HCT116 (cell line): ENCODE results near the gene SPEF2. TPM values are rescaled to one million over a fixed set of nuclear protein-coding genes. Genes with fewer than 3 reads are reported as not detected.

Experiments
- ATAC-seq: fragments of 200-7000 bp; cut with Tn5 transposase; 2 replicates; pipeline ENCODE4 v1.9.1; 2020; ENCODE audit warnings: mild to moderate bottlenecking, moderate library complexity
- BruUV-seq: library from RNA; stranded (reverse); fragments of 400-500 nt; replicated peaks from 2 replicates; lab custom pipeline; 2021; lab: Mats Ljungman, UMichigan
- CTCF ChIA-PET: fragments of 300-600 bp; sonication (Branson Sonifier 250); formaldehyde crosslinking; loops from one replicate; lab custom pipeline; 2021; ENCODE audit warnings: antibody characterized with exemption; lab: Charles Lee
- POLR2A ChIA-PET: fragments of 300-600, 350-600 bp; sonication (Branson Sonifier 250); formaldehyde crosslinking; loops from one replicate; lab custom pipeline; 2021; ENCODE audit warnings: antibody characterized with exemption; lab: Charles Lee
- RAD21 ChIA-PET, 2 experiments: fragments of 300-600 bp; sonication (Branson Sonifier 250); formaldehyde crosslinking; loops; one replicate each; lab custom pipeline; 2023; ENCODE audit warnings: low total read pairs in 2 of 2; ENCODE audit not compliant: uncharacterized antibody in 2 of 2, unreplicated experiment in 2 of 2, low non-redundant PET in 1 of 2; lab: Charles Lee
- DNase-seq: peaks from one replicate; pipeline ENCODE4 v3.0.0-alpha.2; 2010; ENCODE audit warnings: low read depth, low spot score
- H2AFZ ChIP-seq: fragments of 200-600 bp; shearing (Covaris generic), sonication (generic); 2 replicates; pipeline ENCODE4 v1.6.1; 2017; ENCODE audit warnings: low read depth, mixed run types, mixed read lengths, antibody characterized with exemption, low read length; ENCODE audit not compliant: poor library complexity, severe bottlenecking
- H3K27ac ChIP-seq: 2 replicates; pipeline ENCODE4 v1.5.1; 2012; ENCODE audit warnings: low read depth, low read length
- H3K27me3 ChIP-seq: fragments of 200-600 bp; sonication (generic); 2 replicates; pipeline ENCODE4 v1.6.1; 2016; ENCODE audit warnings: mixed run types, low read length, mixed read lengths; ENCODE audit not compliant: insufficient read depth
- H3K36me3 ChIP-seq, 2 experiments: fragments of 200-500 bp in 1 of 2; fragments of 200-600 bp in 1 of 2; sonication (Bioruptor generic) in 1 of 2; sonication (generic) in 1 of 2; 2 replicates each; pipeline versions ENCODE4 v1.5.1 to v1.6.1; 2014 to 2016; ENCODE audit warnings: low read length in 2 of 2, inconsistent platforms in 1 of 2, mixed read lengths in 1 of 2, mixed run types in 1 of 2; ENCODE audit not compliant: insufficient read depth in 2 of 2, control insufficient read depth in 1 of 2
- H3K4me1 ChIP-seq, 2 experiments: fragments of 200-600 bp in 1 of 2; sonication (generic) in 1 of 2; 2 replicates each; pipeline versions ENCODE4 v1.5.1 to v1.6.1; 2012 to 2017; ENCODE audit warnings: low read length in 2 of 2, inconsistent platforms in 1 of 2, mild to moderate bottlenecking in 1 of 2, mixed read lengths in 1 of 2, mixed run types in 1 of 2, moderate library complexity in 1 of 2; ENCODE audit not compliant: insufficient read depth in 2 of 2, control insufficient read depth in 1 of 2
- H3K4me2 ChIP-seq: fragments of 200-600 bp; sonication (generic); 2 replicates; pipeline ENCODE4 v1.6.1; 2017; ENCODE audit warnings: mixed run types, low read length, mixed read lengths
- H3K4me3 ChIP-seq, 2 experiments: fragments of 200-600 bp in 1 of 2; sonication (generic) in 1 of 2; replicated peaks in 1 of 2; 2 replicates each; pipeline ENCODE4 v1.5.1; 2011 to 2016; ENCODE audit warnings: low read length in 2 of 2, control low read depth in 1 of 2, low read depth in 1 of 2, mild to moderate bottlenecking in 1 of 2, mixed read lengths in 1 of 2, mixed run types in 1 of 2
- H3K79me2 ChIP-seq: fragments of 200-600 bp; sonication (generic); 2 replicates; pipeline ENCODE4 v1.6.1; 2017; ENCODE audit warnings: mild to moderate bottlenecking, mixed run types, low read length, moderate library complexity, mixed read lengths; ENCODE audit not compliant: insufficient read depth
- H3K9ac ChIP-seq: fragments of 200-600 bp; sonication (generic); 2 replicates; pipeline ENCODE4 v1.6.1; 2016; ENCODE audit warnings: low read length, mixed read lengths
- H3K9me2 ChIP-seq: fragments of 200-600 bp; sonication (generic), shearing (Covaris generic); 2 replicates; pipeline ENCODE4 v1.6.1; 2017; ENCODE audit warnings: mixed run types, mild to moderate bottlenecking, moderate library complexity; ENCODE audit not compliant: insufficient read depth
- H3K9me3 ChIP-seq, 2 experiments: fragments of 200-500 bp in 1 of 2; fragments of 200-600 bp in 1 of 2; sonication (Bioruptor generic) in 1 of 2; sonication (generic) in 1 of 2; 2 replicates each; pipeline ENCODE4 v1.6.1; 2014 to 2017; ENCODE audit warnings: low read length in 2 of 2, mixed read lengths in 2 of 2, inconsistent platforms in 1 of 2, low read depth in 1 of 2, mild to moderate bottlenecking in 1 of 2, mixed run types in 1 of 2, moderate library complexity in 1 of 2; ENCODE audit not compliant: control insufficient read depth in 1 of 2, insufficient read depth in 1 of 2
- H4K20me1 ChIP-seq: fragments of 200-600 bp; sonication (generic), shearing (Covaris generic); 2 replicates; pipeline ENCODE4 v1.6.1; 2017; ENCODE audit warnings: mixed run types, mild to moderate bottlenecking, moderate library complexity; ENCODE audit not compliant: insufficient read depth
- CBX3 ChIP-seq: IDR thresholded peaks from 2 replicates; pipeline ENCODE4 v1.6.1; 2012; ENCODE audit warnings: low read depth
- ELF1 ChIP-seq: IDR thresholded peaks from 2 replicates; pipeline ENCODE4 v1.6.1; 2012; ENCODE audit warnings: low read depth, borderline replicate concordance
- EZH2 ChIP-seq: fragments of 200-600 bp; sonication (generic); IDR thresholded peaks from 2 replicates; pipeline ENCODE4 v1.6.1; 2017; ENCODE audit warnings: antibody characterized with exemption, mixed run types
- POLR2A ChIP-seq: IDR thresholded peaks from 2 replicates; pipeline ENCODE4 v1.7.0; 2011; ENCODE audit warnings: borderline replicate concordance; ENCODE audit not compliant: insufficient read depth, insufficient read length; ENCODE audit errors: extremely low read depth
- SIN3A ChIP-seq: IDR thresholded peaks from 2 replicates; pipeline ENCODE4 v1.6.1; 2012; ENCODE audit warnings: low read depth
- SP1 ChIP-seq: IDR thresholded peaks from 2 replicates; pipeline ENCODE4 v1.6.1; 2012; ENCODE audit warnings: low read depth
- SRF ChIP-seq: IDR thresholded peaks from 2 replicates; pipeline ENCODE4 v1.6.1; 2012; ENCODE audit warnings: low read depth
- TCF7L2 ChIP-seq: IDR thresholded peaks from 2 replicates; pipeline ENCODE4 v1.7.0; 2011; ENCODE audit warnings: borderline replicate concordance, inconsistent platforms; ENCODE audit not compliant: insufficient read depth, insufficient read length; ENCODE audit errors: extremely low read depth
- YY1 ChIP-seq: IDR thresholded peaks from 2 replicates; pipeline ENCODE4 v1.6.1; 2011; ENCODE audit warnings: low read length, low read depth, moderate library complexity, mild to moderate bottlenecking; ENCODE audit not compliant: insufficient replicate concordance; ENCODE audit errors: extremely low read depth
- ZBTB33 ChIP-seq: IDR thresholded peaks from 2 replicates; pipeline ENCODE4 v1.6.1; 2011; ENCODE audit warnings: mild to moderate bottlenecking, low read length, moderate library complexity; ENCODE audit not compliant: insufficient replicate concordance; ENCODE audit errors: extremely low read depth
- ZFX ChIP-seq: fragments of 450-650 bp; IDR thresholded peaks from 2 replicates; pipeline ENCODE4 v1.6.1; 2017
- intact Hi-C: fragments of 100-400 bp; cut with micrococcal nuclease; formaldehyde crosslinking; loops from 2 replicates; pipeline ENCODE4 v1.10.0; 2022
- total RNA-seq: library from RNA; stranded (reverse); gene quantifications from one replicate; pipeline ENCODE4 v1.2.1, GENCODE V29; 2021; ENCODE audit not compliant: unreplicated experiment
- TF ChIP-seq, protein P1 (sequence below): IDR thresholded peaks from 2 replicates; pipeline ENCODE4 v1.6.1; 2012
- TF ChIP-seq, protein P2 (sequence below): IDR thresholded peaks from 2 replicates; pipeline ENCODE4 v1.6.1; 2012

SPEF2 gene
- total RNA-seq, 1 experiment from 2014 or later: 4.6 TPM

DNA sequence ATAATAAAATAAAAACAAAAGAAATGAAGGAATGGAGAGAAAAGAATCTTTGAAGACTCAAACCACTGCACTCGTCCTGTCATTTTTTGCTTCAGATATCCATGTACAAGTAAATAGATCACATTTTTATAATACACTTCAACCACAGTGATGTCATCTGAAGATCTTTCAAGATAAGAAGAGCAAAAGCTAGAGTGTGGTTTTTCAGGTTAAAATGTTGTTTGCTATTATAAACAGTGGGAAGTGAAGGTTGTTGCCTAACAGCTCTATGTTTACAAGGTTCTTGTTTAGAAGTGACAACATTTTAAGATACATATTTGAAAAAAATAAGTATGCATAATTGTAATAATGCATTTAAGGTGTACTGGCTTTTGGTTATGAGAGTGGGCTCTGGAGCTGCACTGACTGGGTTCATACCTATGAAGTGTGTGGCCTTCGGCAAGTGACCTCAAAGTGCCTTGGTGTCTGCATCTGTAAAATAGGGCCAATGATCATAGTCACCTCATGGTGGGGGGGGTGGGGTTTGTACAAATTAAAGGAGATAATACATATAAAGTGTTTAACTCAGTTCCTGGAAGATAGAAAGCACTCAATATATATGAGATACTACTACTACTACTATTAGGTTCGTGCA lies 193.6 kb downstream of the SPEF2 start:
- no peak overlapping the region for H2AFZ ChIP-seq
- H4K20me1 ChIP-seq: no peaks in the 10 kb centered on the region
- no peaks in the 10 kb centered on the region for H3K27me3 ChIP-seq
- H3K9ac ChIP-seq: no peak overlapping the region
- no TSS peak for BruUV-seq
- ChIA-PET POLR2A (no interaction called here), CTCF (no interaction called here), RAD21 (no interaction called here)
- H3K9me2 ChIP-seq: no peaks in the 10 kb centered on the region
- H3K27ac ChIP-seq: no peak overlapping the region
- no peak for DNase-seq
- no peak for ATAC-seq
- no peaks in the 10 kb centered on the region for H3K36me3 ChIP-seq
- intact Hi-C loops: no loop called here
- no peaks in the 10 kb centered on the region for H3K79me2 ChIP-seq
- H3K4me3 ChIP-seq: no peak overlapping the region
- no peaks in the 10 kb centered on the region for H3K4me1 ChIP-seq
- H3K4me2 ChIP-seq: no peak overlapping the region
- no peaks in the 10 kb centered on the region for H3K9me3 ChIP-seq
- TF ChIP-seq ELF1 (no peak), CBX3 (no peak), SIN3A (no peak), EZH2 (no peak), YY1 (no peak), TCF7L2 (no peak), ZFX (no peak), SP1 (no peak)
- TF ChIP-seq, protein P1, sequence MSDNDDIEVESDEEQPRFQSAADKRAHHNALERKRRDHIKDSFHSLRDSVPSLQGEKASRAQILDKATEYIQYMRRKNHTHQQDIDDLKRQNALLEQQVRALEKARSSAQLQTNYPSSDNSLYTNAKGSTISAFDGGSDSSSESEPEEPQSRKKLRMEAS: no peak
- TF ChIP-seq, protein P2, sequence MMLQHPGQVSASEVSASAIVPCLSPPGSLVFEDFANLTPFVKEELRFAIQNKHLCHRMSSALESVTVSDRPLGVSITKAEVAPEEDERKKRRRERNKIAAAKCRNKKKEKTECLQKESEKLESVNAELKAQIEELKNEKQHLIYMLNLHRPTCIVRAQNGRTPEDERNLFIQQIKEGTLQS: no peak

GRCh38 chr5:35813521-35813920 lies 195.9 kb downstream of the SPEF2 start:
- Histone ChIP-seq H3K4me1 (no peaks in the 10 kb centered on the region), H3K9ac (no peak overlapping the region), H3K79me2 (no peaks in the 10 kb centered on the region), H3K4me3 (no peak overlapping the region), H4K20me1 (no peaks in the 10 kb centered on the region), H3K27ac (no peak overlapping the region), H2AFZ (no peak overlapping the region), H3K4me2 (no peak overlapping the region), H3K27me3 (no peaks in the 10 kb centered on the region; the same call in 1 of the 2 replicates), H3K9me3 (no peaks in the 10 kb centered on the region), H3K9me2 (no peaks in the 10 kb centered on the region), H3K36me3 (no peaks in the 10 kb centered on the region)
- ChIA-PET POLR2A (no interaction called here), CTCF (no interaction called here), RAD21 (no interaction called here)
- DNase-seq (no peak), ATAC-seq (no peak)
- intact Hi-C loops: no loop called here
- BruUV-seq: no TSS peak
- TF ChIP-seq ZBTB33 (no peak), SRF (no peak), ELF1 (no peak), YY1 (no peak), SIN3A (no peak), EZH2 (no peak), ZFX (no peak), CBX3 (no peak), TCF7L2 (no peak), POLR2A (no peak)
